NCI-H1417 treated with DMSO at 0.1 percent for 48 hours (cell line): Measurements from ENCODE around the gene TSR3.

ENCODE experiments used
- DNase-seq: peaks from one replicate; lab custom pipeline; 2025; lab: John Stamatoyannopoulos, UW

Gene TSR3

GRCh38 chr16:1377406-1378010 is 25.8 kb upstream of the TSR3 start:
- DNase-seq: no peak

- no peak for DNase-seq
These were observed 24.2 kb upstream of the TSR3 start for GRCh38 chr16:1375741-1376410.

GRCh38 chr16:1375298-1375640 is 23.6 kb upstream of the TSR3 start:
- DNase-seq: no peak

GRCh38 chr16:1374418-1375297 is 23.0 kb upstream of the TSR3 start:
- DNase-seq: no peak

GRCh38 chr16:1372292-1372950 is 20.7 kb upstream of the TSR3 start:
- DNase-seq: no peak

- DNase-seq: no peak
These were observed 19.6 kb upstream of the TSR3 start for GRCh38 chr16:1371054-1371978.

- no peak for DNase-seq
These were observed 16.0 kb upstream of the TSR3 start for GRCh38 chr16:1367486-1368174.

GRCh38 chr16:1366712-1367299 is 15.1 kb upstream of the TSR3 start:
- peak; percentile 39 for DNase-seq

GRCh38 chr16:1366060-1366711 is 14.5 kb upstream of the TSR3 start:
- DNase-seq: no peak

- DNase-seq: no peak
These were observed 12.8 kb upstream of the TSR3 start for GRCh38 chr16:1364510-1364909.

GRCh38 chr16:1363501-1364041 is 11.9 kb upstream of the TSR3 start:
- no peak for DNase-seq

- DNase-seq: no peak
These were observed 11.1 kb upstream of the TSR3 start for GRCh38 chr16:1362807-1363206.

- no peak for DNase-seq
These were observed 10.1 kb upstream of the TSR3 start for GRCh38 chr16:1361685-1362360.

- DNase-seq: no peak
These were observed 6.4 kb upstream of the TSR3 start for GRCh38 chr16:1357906-1358566.

- no peak for DNase-seq
These were observed 4.6 kb upstream of the TSR3 start for GRCh38 chr16:1356061-1356900.

- DNase-seq: no peak
These were observed 3.9 kb upstream of the TSR3 start for GRCh38 chr16:1355591-1355990.

- no peak for DNase-seq
These were observed 3.3 kb upstream of the TSR3 start for GRCh38 chr16:1354815-1355540.
